CD4-positive, alpha-beta T cell (primary cell): ENCODE data around the gene CHMP2B. TPM values are rescaled to one million over a fixed set of nuclear protein-coding genes. Genes with fewer than 3 reads are reported as not detected.

Experiments used
- ATAC-seq: fragments of 200-7000 bp; cut with Tn5 transposase; one replicate; pipeline ENCODE4 v1.10.0; 2022; ENCODE audit warnings: mild to moderate bottlenecking; ENCODE audit not compliant: poor library complexity
- CTCF ChIA-PET: fragments of 350-600 bp; sonication (Branson Sonifier 250); formaldehyde crosslinking; loops from one replicate; lab custom pipeline; 2021; ENCODE audit warnings: antibody characterized with exemption, inconsistent platforms; lab: Charles Lee
- POLR2A ChIA-PET: fragments of 350-600 bp; sonication (Branson Sonifier 250); formaldehyde crosslinking; loops from one replicate; lab custom pipeline; 2021; ENCODE audit warnings: antibody characterized with exemption, inconsistent platforms; lab: Charles Lee
- DNase-seq, 14 experiments: peaks; one replicate each; pipeline ENCODE4 v3.0.0-alpha.2; 2013 to 2020; ENCODE audit warnings: mixed read lengths in 2 of 14
- H3K27ac ChIP-seq, 2 donors: one replicate each; pipeline versions ENCODE4 v1.5.1 to v1.7.0; 2013; ENCODE audit warnings: low read length in 2 of 2, low read depth in 1 of 2, mild to moderate bottlenecking in 1 of 2
- H3K27me3 ChIP-seq, 2 experiments: 1 replicate in 1 of 2; 2 replicates in 1 of 2; pipeline versions ENCODE4 v1.6.1 to v1.7.0; 2013; ENCODE audit warnings: low read length in 2 of 2, control low read depth in 1 of 2, mild to moderate bottlenecking in 1 of 2, moderate library complexity in 1 of 2; ENCODE audit not compliant: insufficient read depth in 2 of 2, control insufficient read depth in 1 of 2
- H3K36me3 ChIP-seq: one replicate; pipeline ENCODE4 v1.6.1; 2013; ENCODE audit warnings: low read length, control low read depth; ENCODE audit not compliant: insufficient read depth
- H3K4me1 ChIP-seq: one replicate; pipeline ENCODE4 v1.6.1; 2013; ENCODE audit warnings: low read length, control low read depth; ENCODE audit not compliant: insufficient read depth
- H3K4me3 ChIP-seq: one replicate; pipeline ENCODE4 v1.5.1; 2013; ENCODE audit warnings: mild to moderate bottlenecking, low read length, moderate library complexity
- H3K9me3 ChIP-seq, 2 experiments: 1 replicate in 1 of 2; 2 replicates in 1 of 2; pipeline versions ENCODE4 v1.6.1 to v1.7.0; 2013; ENCODE audit warnings: low read length in 2 of 2, mild to moderate bottlenecking in 2 of 2, control low read depth in 1 of 2, moderate library complexity in 1 of 2; ENCODE audit not compliant: control insufficient read depth in 1 of 2, insufficient read depth in 1 of 2
- H3K27ac Mint-ChIP-seq: one replicate; pipeline ENCODE4 v1.8.0; 2020; ENCODE audit warnings: mixed read lengths
- H3K27me3 Mint-ChIP-seq: one replicate; pipeline ENCODE4 v1.8.0; 2021; ENCODE audit warnings: mixed read lengths
- H3K36me3 Mint-ChIP-seq: one replicate; pipeline ENCODE4 v1.8.0; 2021; ENCODE audit warnings: low read depth, mixed read lengths
- H3K4me1 Mint-ChIP-seq: one replicate; pipeline ENCODE4 v1.8.0; 2021; ENCODE audit warnings: low read depth, mixed read lengths
- H3K4me3 Mint-ChIP-seq: one replicate; pipeline ENCODE4 v1.8.0; 2020; ENCODE audit warnings: mild to moderate bottlenecking, mixed read lengths
- H3K9me3 Mint-ChIP-seq: one replicate; pipeline ENCODE4 v1.8.0; 2020; ENCODE audit warnings: mixed read lengths
- intact Hi-C, 2 experiments: fragments of 100-400 bp; cut with DNase I in 1 of 2; cut with micrococcal nuclease in 1 of 2; formaldehyde crosslinking; loops; one replicate each; pipeline versions ENCODE4 v1.15.1 to v1.9.0; 2023 to 2025; cut with DNase I, micrococcal nuclease
- total RNA-seq, 174 experiments: library from RNA in 2 of 174; stranded (reverse) in 2 of 174; gene quantifications; one replicate each; pipeline ENCODE4 v1.2.3 and lab custom pipeline; 2021 to 2026
- TF ChIP-seq, protein P1 (sequence below): fragments of 200-600 bp; IDR thresholded peaks from one replicate; pipeline ENCODE4 v1.8.0; 2022; ENCODE audit warnings: antibody characterized with exemption, mild to moderate bottlenecking

The CHMP2B gene
- total RNA-seq, 2 experiments from 2014 or later: 24.7 to 31.5 TPM

DNA sequence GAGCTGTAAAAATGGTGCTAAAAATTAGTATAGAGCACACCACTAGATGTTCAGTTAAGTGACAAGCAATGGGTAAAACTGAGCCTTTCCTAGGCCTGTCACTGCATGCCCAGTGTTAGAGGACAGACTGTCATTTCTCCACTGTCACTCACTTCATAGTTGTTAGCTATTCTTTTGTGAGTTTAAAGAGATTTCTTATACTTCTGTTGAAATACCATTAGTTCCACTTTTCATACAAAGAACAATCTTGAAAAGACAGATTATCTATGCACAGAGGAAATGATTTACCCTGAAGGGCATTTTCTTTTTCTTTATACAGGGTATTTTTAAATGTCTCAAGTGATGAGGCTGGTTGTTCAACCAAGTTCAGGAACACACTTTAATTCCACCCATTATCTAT lies 28.3 kb upstream of the CHMP2B start:
- H3K4me1 ChIP-seq: no peaks in the 10 kb centered on the region
- ChIA-PET CTCF (interaction anchor here (1.3 kb wide), 1 partner anchor 14 kb away, joined by 3 read pairs; no protein-coding TSS in a partner anchor), POLR2A (no interaction called here)
- intact Hi-C loops: no loop called here
- H3K4me3 ChIP-seq: no peak overlapping the region
- Mint-ChIP-seq H3K27me3 (peaks cover 15% of the 10 kb centered on the region), H3K4me1 (no peaks in the 10 kb centered on the region), H3K4me3 (no peak overlapping the region), H3K9me3 (peaks cover 11% of the 10 kb centered on the region), H3K27ac (no peak overlapping the region), H3K36me3 (no peaks in the 10 kb centered on the region)
- peaks cover 0 to 3% of the 10 kb centered on the region in 2 experiments for H3K27me3 ChIP-seq
- no peak overlapping the region for H3K27ac ChIP-seq
- H3K9me3 ChIP-seq: peaks cover 0 to 7% of the 10 kb centered on the region in 2 experiments
- DNase-seq (no peak), ATAC-seq (no peak)
- H3K36me3 ChIP-seq: no peaks in the 10 kb centered on the region
- TF ChIP-seq, protein P1, sequence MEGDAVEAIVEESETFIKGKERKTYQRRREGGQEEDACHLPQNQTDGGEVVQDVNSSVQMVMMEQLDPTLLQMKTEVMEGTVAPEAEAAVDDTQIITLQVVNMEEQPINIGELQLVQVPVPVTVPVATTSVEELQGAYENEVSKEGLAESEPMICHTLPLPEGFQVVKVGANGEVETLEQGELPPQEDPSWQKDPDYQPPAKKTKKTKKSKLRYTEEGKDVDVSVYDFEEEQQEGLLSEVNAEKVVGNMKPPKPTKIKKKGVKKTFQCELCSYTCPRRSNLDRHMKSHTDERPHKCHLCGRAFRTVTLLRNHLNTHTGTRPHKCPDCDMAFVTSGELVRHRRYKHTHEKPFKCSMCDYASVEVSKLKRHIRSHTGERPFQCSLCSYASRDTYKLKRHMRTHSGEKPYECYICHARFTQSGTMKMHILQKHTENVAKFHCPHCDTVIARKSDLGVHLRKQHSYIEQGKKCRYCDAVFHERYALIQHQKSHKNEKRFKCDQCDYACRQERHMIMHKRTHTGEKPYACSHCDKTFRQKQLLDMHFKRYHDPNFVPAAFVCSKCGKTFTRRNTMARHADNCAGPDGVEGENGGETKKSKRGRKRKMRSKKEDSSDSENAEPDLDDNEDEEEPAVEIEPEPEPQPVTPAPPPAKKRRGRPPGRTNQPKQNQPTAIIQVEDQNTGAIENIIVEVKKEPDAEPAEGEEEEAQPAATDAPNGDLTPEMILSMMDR: no peak

DNA sequence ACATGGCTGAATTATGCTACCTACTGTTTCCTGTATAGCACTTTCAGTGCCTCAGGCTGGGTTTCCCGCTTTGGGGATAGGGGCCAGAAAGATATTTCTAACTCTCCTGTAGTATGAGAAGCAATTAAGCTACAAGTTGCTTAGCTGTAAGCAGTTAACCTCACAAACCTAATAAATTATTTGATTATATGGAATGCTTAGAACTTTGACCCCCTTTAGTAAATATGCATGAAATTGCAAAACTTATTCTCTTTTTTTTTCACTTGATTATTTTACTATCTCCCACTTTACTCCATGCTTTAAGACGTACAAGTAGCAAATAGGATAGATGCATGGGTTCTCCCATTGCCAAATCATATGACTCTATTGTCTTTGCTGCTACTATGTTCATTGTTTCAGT lies 27.5 kb upstream of the CHMP2B start:
- peaks cover 0 to 3% of the 10 kb centered on the region in 2 experiments for H3K27me3 ChIP-seq
- H3K27ac ChIP-seq: no peak overlapping the region
- no peaks in the 10 kb centered on the region for H3K4me1 ChIP-seq
- POLR2A ChIA-PET: no interaction called here
- H3K36me3 Mint-ChIP-seq: no peaks in the 10 kb centered on the region
- no peaks in the 10 kb centered on the region for H3K36me3 ChIP-seq
- ATAC-seq: no peak
- intact Hi-C loops: no loop called here
- no peak overlapping the region for H3K27ac Mint-ChIP-seq
- TF ChIP-seq, protein P1: no peak
- DNase-seq: no peak
- H3K9me3 Mint-ChIP-seq: peaks cover 11% of the 10 kb centered on the region
- peaks cover 0 to 7% of the 10 kb centered on the region in 2 experiments for H3K9me3 ChIP-seq
- no peaks in the 10 kb centered on the region for H3K4me1 Mint-ChIP-seq
- peaks cover 19% of the 10 kb centered on the region for H3K27me3 Mint-ChIP-seq
- CTCF ChIA-PET: interaction anchor here (1.3 kb wide), 1 partner anchor 13 kb away, joined by 3 read pairs; no protein-coding TSS in a partner anchor
- no peak overlapping the region for H3K4me3 ChIP-seq
- H3K4me3 Mint-ChIP-seq: no peak overlapping the region

DNA sequence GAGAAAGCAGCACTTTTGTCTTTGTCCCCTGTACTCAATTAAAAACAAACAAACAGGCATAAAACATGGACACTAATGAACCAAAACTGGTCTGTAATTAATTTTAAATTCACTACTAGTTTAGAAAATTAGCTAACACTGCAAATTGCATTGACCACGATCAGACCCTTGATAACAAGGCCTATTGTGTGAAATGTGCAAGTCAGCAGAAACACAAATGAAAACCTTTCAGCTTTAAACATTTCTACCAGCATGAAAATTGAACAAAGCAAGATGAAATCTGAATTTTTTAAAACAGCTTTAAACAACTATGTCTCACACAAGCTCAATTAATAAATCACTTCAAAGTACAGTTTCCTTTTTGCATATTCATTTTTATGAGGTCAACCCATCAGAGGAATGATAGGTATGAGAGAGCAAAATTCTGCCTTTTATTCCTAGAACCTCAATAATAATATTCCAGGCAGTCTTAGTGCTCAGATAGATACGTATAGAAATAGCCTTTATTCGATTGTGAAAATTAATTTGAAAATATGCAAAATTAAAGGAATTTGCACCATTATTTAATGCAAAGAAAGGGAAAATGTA lies 27.0 kb upstream of the CHMP2B start:
- intact Hi-C loops: no loop called here
- TF ChIP-seq, protein P1: no peak
- CTCF ChIA-PET: interaction anchor here (0.6 kb wide), 1 partner anchor 9 kb away, joined by 3 read pairs; no protein-coding TSS in a partner anchor
- Mint-ChIP-seq H3K27me3 (peaks cover 19% of the 10 kb centered on the region), H3K27ac (no peak overlapping the region), H3K36me3 (no peaks in the 10 kb centered on the region), H3K9me3 (peaks cover 9% of the 10 kb centered on the region), H3K4me3 (no peak overlapping the region), H3K4me1 (no peaks in the 10 kb centered on the region)
- H3K27ac ChIP-seq: no peak overlapping the region
- no peaks in the 10 kb centered on the region for H3K4me1 ChIP-seq
- peaks cover 0 to 7% of the 10 kb centered on the region in 2 experiments for H3K9me3 ChIP-seq
- no peaks in the 10 kb centered on the region for H3K36me3 ChIP-seq
- H3K4me3 ChIP-seq: no peak overlapping the region
- H3K27me3 ChIP-seq: peaks cover 0 to 3% of the 10 kb centered on the region in 2 experiments
- POLR2A ChIA-PET: no interaction called here
- no peak for DNase-seq
- ATAC-seq: no peak
